Kidney capillary endothelial cell (primary cell): ENCODE results near the gene RPL35A.
A peak's percentile ranks its signal among the peaks of the same experiment; 100 is the strongest.
"Not testable (repeated sequence)": the region's sequence is repeated elsewhere in the genome, so short reads cannot be mapped to it uniquely, and the experiment has no call there.

Experiments used
- DNase-seq: peaks from one replicate; pipeline ENCODE4 v3.0.0-alpha.2; 2018; ENCODE audit warnings: low spot score

The RPL35A gene

DNA sequence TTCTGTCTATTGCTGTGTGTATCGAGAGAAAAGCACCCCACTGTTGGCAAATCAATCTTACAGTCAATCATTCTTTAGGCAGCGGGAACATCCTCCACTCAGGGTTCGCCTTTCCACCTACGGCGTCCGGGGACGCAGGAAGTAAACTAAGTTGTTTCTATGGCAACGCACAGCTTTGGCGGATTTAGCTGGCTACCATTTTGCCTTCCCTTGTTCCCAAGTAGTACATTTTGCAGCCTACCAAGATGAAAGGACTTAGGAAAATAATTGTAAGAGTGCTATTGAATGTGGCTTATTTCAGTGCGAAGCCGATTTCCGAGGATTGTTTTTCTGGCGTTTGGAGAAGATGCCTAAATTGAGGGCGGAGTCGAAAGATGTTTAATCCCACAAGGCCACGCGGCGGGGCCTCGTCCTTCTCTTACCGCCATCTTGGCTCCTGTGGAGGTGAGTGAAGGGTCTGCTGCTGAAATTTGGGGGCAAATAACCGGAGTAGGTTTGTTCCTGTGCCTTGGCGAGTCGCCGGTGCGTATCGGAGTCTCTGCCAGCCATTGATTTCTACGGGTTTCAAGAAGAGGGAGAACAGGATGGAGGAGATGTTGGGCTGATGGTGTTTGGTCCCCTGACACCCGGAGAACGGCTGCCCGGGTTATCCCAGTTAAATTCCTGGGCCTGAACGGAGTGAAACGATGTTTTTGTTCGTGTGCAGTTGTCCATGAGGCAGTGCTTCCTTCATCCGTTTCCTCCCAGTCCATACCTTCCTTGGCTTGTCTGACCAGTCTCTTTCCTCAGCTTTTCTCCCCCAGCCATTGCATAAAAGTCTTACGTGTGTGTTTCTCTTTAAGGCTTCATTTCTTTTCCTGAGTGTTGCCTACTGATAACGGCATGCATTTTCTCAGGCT lies at the start of gene RPL35A:
Gene RPL35A (plus strand): TSS at position 413 of the 899 bp plus-strand sequence. CDS start 778 bp downstream, outside the sequence.
- peak; percentile 92 for DNase-seq

DNA sequence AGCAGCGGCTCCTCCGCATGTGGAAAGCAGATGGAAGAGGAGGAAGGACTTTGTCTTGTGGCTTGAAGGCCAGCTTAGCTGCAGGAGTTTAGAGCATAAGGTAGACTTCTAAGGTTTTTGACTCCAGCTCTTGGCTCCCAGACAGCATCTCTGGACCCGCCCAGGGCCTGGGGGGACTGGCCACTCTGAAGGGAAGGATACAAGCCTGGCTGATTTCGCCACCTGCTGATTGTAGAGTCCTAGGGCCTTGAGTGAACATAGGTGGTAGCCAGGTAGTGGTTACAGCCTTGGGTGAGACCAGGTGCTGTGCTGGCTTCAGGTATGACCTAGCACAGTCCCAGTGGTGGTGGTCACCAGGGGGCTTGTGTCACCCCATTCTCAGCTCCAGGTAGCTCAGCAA lies 48.4 kb upstream of the RPL35A start:
- no peak for DNase-seq

DNA sequence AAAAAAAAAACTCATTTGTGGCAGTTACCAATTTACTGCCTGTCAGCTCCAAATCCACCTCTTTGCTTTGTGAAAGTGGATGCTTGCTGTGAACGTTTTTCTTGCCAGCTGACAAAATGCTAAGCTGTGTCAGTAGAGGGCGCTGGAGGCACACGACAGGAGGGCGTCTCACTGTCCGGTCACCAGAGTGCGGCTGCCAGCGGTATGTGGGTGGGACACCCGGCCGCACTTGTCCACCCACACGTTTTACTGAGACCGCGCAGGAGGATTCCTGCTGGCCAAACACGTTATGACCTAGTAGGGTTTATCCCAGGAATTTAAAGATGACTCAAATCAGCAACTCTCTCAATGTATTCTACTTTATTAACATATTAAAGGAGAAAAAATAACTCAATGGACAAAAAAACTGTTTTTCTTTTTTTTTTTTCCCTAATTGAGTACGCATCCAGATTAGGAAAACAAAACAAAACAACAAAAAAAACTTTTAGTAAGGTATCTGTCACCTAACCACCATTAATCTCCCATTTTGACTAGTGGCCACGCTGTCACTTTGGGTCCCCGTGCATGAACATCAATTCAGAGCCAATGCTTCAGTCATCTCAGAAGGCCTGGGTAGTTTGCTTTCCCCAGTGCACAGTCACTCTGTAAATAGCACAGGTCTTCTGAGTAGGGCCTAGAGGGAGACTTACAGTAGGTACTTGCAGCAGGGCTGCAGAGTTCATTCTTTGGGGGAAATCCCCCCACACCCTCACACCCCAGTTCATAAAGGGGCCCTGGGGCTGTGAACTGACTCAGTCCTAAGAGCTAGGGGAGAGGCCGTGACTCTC lies 43.8 kb upstream of the RPL35A start:
- peak; percentile 81 for DNase-seq

DNA sequence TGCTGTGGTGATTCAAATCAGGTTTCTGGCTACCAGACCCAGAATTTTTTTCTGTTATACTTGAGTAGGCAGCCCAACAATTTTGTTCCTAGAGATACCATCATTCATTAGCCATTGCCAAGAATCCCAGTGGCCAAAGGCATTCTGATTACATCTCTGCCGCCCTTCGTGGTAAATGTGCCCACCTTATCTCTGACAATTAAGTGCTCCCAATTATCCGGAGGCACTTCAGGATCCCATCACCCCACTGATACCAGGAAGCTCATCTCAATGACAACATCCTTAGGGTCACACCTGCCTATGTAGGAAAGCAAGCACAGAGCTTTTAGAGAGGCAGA lies 43.2 kb upstream of the RPL35A start:
- DNase-seq, result no peak

DNA sequence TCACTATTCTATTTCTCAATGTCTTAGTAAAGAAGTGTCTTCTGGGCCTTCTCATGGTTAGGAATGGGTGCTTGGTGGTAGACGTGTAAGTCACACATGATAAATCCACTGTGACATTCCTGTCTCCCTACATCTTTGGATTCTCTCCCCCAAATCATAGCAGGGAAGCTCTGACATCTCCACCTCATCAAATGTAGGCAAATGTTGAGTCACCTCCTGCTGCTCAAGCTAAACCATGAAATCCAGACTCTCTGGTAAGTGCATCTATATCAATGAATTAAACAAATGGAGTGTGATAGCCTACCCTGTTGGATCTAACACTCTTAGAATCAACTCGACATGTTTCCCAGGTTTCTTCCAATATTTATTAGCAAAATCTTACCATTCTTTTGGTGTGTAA lies 42.8 kb upstream of the RPL35A start:
- DNase-seq, result no peak

DNA sequence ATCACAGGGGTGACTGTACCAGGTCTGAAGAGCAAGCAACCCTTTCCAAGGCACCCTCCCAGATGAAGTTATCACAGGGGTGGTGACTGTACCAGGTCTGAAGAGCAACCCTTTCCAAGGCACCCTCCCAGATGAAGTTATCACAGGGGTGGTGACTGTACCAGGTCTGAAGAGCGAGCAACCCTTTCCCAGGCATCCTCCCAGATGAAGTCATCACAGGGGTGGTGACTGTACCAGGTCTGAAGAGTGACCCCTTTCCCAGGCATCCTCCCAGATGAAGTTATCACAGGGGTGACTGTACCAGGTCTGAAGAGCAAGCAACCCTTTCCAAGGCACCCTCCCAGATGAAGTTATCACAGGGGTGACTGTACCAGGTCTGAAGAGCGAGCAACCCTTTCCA lies 41.4 kb upstream of the RPL35A start:
- not testable (repeated sequence) for DNase-seq

DNA sequence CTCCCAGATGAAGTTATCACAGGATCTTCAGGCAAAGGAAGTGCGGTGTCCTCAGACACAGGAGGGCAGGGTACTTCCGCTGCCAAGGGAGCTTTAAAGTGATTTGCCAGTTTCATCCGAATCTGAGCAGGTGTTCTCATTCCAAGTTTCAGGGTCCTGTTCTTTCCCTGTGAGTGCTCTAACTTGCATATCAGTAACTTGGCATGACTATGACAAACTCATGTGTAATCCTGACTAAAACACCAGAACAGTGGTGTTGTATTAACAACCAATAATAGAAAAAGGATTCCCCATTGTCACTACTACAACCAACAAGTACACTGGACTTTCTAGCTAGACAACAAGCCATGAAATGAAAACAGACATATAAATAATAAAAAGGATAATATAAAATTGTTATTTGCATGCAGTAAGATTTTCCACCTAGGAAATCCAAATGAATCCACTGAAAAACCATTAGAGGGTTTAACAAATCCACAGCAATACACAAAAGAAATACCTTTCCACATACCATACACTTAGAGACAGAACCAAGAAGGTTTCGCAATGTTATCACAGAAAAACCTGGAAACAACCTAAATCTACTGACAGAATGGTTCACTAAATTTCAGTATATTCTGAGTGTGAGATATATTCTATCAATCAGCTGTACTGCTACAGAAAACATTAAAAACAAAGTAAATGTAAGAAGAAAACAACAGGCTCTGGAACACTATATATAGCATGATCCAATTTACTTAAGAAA lies 40.9 kb upstream of the RPL35A start:
- no peak for DNase-seq

DNA sequence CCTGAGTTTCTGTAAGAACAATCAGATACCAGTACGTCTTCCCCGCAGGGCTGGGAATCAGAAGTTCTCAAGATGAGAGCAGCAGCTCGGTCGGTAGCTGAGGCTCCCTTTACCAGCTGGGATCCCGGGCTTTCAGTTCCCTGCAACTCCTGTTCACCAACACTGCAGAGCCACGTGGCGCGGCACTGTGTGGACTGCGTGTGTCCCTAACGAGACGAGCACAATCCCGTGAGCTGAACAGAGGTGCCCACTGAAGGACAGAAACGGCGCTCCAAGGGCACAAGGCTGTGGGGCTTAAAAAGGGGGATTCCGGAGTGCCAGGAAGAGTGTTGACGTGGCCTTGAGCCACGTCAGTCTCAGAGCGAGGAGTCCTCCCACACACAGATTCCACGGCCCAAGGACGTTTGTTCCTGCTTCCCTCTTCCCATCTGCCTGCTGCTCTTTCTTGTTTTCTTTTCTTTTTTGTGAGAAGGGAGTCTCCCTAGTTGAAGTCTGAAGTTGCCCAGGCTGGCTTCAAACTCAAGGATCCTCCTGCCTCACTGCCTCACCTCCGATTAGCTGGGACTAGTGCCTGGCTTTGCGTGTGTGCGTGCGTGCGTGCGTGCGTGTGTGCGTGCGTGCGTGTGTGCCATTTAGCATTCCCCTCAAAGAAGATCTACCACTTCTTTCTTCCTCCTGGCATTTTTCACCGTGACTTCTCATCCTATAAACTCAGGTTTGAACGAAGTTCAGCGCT lies 37.1 kb upstream of the RPL35A start:
- DNase-seq, result no peak

DNA sequence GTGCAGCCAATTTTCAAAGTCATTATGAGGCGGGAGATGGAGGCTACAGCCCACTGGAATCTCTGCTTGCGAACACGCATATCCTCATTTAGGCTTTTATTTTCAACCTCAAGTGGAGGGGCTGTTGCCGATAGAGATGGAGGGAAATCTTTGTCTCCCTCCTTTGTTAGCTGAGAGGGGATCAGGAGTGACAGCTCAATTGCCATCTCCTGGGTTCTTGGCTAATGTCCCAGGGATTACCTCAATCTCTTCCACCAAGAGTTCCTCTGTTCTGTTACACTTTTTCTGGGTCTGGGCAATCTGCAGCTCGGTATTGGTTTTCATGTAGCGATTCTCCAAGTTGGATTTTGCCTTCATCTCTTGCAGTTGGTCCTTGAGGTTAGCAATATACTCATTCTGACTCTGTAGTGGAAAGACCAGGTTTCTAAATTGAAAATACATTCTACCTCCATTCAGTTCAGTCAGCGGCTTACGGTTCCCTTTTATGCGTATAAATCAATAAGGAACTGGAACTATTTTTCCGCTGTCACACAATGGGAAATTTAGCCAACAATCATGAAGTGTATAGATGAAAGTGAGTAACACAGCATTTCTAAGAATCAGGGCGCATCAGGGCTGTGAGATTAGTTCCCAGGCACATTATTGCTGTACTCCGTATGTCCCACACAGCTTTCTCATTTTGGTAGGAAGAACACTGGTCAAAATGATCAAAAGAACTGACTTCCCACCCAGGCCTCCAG lies 36.2 kb upstream of the RPL35A start:
- DNase-seq, result no peak

DNA sequence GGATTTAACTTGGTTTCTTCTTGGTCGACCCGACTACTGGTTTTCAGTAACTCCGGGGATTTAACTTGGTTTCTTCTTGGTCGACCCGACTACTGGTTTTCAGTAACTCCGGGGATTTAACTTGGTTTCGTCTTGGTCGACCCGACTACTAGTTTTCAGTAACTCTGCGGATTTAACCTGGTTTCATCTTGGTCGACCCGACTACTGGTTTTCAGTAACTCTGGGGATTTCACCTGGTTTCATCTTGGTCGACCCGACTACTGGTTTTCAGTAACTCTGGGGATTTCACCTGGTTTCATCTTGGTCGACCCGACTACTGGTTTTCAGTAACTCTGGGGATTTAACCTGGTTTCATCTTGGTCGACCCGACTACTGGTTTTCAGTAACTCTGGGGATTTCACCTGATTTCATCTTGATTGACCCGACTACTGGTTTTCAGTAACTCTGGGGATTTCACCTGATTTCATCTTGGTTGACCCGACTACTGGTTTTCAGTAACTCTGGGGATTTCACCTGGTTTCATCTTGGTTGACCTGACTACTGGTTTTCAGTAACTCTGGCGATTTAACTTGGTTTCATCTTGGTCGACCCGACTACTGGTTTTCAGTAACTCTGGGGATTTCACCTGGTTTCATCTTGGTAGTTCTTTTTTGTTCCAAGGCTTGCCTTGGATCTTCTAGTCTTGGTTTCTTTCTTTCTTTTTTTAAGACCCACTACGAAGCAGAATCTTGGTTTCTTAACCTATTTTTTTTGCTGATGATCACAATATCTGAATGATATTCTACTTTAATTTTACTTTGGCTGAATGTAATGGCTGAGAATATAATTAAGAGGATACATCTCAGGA lies 28.3 kb upstream of the RPL35A start:
- DNase-seq, result not testable (repeated sequence)

DNA sequence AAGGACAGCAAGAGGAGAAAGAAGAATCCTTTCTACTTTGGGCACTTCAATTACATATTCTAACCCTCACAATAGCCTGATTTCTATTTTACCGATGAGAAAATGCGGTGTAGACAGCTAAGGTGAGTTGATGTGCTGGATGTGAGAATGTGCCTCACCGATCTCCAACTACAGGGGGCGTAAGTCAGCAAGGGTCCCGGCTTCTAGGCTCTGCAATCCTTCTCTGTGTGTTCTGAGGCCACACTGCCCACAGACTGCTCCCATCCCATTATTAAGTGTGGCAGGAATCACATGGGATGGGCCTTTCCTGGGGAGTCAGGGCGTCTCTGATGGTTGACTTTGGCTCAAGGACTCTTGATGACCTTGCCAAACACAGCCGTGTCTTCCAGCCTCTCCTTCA lies 23.6 kb upstream of the RPL35A start:
- no peak for DNase-seq

DNA sequence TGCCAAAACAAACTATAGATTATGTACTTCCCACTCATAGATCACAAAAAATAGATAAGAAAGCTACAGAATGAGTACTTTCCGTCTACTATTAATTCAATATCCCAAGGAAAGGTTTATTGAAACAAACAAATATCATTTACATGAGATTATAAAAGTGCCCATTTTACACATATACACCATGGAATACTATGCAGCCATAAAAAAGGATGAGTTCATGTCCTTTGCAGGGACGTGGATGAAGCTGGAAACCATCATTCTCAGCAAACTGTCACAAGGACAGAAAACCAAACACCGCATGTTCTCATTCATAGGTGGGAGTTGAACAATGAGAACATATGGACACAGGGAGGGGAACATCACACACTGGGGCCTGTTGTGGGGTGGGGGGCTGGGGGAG lies 22.4 kb upstream of the RPL35A start:
- not testable (repeated sequence) for DNase-seq

DNA sequence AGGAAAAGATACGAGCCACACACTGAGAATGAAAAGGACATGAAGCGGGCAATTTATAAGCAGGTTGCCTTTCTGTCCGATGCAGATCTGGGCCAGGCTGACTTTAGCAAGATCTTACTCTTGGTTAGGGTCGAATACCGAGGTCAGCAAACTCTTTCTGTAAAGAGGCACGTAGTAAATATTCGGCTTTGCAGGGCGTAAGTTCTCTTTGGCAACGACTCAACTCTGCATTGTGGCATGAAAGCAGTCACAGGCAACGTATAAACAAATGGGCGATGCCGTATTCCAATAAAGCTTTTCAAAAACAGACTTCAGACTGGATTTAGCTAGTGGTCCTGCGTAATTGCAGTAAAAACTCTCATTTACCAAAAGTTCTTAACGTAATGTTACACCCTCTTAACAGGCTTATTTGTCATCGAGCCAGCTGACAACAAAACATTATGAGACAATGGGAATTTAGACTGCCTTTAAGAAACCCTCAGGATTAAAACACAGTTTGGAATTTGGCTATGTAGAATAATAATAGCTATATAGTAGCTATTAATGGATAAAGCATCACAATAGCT lies 13.1 kb upstream of the RPL35A start:
- DNase-seq, result no peak

DNA sequence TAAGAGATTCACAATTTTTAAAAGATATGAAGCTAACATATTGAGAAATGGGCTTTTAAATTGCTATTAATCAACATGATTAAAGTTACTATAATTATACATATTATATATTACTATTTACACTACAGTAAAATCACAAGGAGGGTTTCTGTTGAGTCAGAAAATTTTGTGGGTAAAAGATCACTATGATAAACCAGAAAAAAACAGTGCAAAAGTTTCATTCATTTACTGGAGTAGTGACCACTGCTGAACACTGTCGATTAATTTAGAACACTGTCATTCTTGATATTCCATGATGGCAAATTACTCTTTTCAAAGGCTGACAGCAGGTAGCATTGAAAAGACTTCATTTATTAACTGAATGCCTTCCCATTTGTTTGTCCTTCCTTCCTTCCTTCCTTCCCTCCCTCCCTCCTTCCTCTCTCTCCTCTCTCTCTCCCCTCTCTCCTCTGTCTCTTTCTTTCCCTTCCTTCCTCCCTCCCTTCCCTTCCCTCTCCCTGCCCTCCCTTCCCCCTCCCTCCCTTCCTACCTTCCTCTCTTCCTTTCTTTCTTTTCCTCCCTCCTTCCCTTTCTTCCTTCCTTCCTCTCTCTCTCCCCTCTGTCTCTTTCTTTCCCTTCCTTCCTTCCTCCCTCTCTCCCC lies 9.1 kb upstream of the RPL35A start:
- no peak for DNase-seq

DNA sequence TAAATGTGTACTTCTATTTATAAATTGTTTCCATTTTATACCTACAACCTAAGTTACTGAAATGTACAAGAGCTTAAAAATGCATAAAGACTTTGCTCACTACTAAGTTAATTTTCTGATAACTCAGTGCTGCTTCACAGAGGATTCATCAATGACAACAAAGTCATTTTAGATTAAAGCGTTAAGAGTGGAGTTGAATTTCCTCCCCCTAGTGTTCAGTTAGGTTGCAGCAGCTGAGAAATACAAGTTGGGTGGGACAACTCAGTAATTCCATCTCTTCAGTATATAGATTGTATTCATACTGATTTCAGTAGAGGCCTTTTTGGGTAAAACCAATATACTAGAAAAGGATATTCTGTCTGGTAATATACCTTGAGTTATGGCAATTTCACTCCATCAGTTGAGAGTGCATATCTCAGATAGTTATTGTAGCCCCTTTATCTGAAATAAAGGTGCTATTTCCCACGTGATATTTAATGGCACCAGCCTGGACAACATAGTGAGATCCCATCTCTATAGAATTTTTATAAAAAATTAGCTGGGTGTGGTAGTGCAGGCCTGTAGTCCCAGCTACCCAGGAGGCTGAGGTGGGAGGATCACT lies 6.9 kb upstream of the RPL35A start:
- DNase-seq, result peak; percentile 48

DNA sequence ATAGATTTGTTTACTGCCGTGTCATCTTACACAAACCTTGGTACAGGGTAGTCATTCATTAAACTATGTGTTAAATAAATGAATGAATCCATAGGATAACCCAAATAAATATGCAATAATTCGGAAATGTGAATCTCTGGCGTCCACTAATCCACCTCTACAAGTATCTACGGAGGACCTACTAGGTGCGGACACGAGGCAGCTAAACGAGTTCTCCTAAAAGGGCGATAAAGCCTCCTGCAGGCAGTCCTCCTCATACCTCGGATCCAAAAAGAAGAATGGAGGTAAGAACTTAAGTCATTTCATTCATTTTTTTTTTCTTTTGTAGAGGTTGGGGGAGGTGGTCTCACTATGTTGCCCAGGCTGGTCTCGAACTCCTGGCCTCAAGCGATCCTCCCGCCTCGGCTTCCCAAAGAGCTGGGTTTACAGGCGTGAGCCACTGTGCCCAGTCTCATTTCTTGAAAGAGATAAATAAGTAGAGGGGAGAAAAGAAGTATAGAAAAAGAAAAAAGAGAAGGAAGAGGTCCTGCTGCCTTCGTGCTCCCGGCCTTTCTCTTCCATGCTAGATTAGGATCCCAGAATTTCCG lies 706 bp upstream of the RPL35A start:
- DNase-seq, result no peak

DNA sequence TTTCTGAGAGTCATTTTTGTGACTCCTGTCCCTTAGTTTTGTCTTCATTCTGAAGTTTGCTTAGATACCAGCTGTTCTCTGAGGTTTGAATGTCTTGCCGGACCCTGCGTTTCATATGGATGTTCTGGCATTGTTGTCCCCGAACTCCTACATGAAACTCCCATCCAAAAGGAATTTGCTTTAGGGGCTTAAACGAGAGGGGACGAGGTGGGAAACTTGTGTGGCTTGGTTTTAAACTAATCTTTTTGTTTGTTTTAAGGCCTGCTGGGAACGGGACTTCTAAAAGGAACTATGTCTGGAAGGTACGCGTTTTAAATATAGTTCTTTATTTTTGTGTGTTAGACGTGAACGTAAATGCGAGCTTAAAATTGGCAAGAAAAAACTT lies 679 bp downstream of the RPL35A start:
- no peak for DNase-seq

DNA sequence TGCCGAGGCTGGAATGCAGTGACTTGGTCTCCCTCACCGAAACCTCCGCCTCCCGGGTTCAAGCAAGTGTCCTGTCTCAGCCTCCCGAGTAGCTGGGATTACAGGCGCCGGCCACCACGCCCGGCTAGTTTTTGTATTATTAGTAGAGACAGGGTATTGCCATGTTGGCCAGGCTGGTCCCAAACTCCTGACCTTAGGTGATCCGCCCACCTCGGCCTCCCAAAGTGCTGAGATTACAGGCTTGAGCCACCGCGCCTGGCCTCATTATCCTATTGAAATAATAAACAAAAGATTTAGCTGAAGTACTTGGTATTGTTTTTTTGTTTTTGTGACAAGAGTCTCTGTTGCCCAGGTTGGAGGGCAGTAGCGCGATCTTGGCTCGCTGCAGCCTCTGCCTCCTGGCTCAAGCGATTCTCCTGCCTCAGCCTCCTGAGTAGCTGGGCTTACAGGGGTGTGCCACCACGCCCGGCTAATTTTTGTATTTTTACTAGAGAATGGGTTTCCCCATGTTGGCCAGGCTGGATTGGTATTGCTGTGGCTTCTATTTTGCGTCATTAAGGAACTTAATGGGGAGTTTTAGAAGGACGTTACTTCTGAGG lies 1.5 kb downstream of the RPL35A start:
- no peak for DNase-seq
